ENCODE data around the gene FBXO46.

The FBXO46 gene

DNA sequence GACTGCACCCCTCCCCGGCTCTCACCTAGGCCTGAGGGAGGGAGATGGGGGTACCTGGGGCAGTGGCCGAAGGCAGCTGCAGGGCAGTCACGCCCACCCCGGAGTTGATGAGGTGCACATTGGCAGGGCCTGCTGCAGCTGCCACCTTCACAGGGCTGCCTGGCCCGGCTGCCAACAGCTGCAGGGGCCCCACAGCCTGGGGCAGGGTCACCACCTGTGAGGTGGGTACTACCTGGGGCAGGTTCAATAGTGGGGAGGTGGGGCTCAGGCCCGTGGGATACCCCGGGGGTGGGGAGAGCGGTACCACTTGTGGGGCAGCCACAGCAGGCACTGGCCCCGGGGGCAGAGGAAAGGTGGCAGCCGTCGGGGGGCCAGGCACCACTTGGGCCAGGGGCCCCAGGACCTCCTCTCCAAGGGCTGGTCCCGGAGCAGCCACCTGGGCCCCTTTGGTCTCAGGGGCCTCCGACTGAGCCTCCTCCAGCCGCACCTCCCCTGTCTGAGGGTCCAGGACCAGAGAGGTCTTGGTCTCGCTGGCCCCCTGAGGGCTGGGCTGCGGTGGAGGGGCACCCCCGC lies 35.7 kb upstream of the FBXO46 start:
- TF ChIP-seq, protein P1, sequence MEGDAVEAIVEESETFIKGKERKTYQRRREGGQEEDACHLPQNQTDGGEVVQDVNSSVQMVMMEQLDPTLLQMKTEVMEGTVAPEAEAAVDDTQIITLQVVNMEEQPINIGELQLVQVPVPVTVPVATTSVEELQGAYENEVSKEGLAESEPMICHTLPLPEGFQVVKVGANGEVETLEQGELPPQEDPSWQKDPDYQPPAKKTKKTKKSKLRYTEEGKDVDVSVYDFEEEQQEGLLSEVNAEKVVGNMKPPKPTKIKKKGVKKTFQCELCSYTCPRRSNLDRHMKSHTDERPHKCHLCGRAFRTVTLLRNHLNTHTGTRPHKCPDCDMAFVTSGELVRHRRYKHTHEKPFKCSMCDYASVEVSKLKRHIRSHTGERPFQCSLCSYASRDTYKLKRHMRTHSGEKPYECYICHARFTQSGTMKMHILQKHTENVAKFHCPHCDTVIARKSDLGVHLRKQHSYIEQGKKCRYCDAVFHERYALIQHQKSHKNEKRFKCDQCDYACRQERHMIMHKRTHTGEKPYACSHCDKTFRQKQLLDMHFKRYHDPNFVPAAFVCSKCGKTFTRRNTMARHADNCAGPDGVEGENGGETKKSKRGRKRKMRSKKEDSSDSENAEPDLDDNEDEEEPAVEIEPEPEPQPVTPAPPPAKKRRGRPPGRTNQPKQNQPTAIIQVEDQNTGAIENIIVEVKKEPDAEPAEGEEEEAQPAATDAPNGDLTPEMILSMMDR (IDR thresholded peaks at IDR 0.05; ENCODE audit: control insufficient read depth, extremely low read depth, insufficient read depth) = no peak
- no peak for DNase-seq (ENCODE audit: low read depth)
- H3K4me3 ChIP-seq (ENCODE audit: low read depth, low read length) = no peak overlapping the region; the same call in 1 of the 2 replicates

DNA sequence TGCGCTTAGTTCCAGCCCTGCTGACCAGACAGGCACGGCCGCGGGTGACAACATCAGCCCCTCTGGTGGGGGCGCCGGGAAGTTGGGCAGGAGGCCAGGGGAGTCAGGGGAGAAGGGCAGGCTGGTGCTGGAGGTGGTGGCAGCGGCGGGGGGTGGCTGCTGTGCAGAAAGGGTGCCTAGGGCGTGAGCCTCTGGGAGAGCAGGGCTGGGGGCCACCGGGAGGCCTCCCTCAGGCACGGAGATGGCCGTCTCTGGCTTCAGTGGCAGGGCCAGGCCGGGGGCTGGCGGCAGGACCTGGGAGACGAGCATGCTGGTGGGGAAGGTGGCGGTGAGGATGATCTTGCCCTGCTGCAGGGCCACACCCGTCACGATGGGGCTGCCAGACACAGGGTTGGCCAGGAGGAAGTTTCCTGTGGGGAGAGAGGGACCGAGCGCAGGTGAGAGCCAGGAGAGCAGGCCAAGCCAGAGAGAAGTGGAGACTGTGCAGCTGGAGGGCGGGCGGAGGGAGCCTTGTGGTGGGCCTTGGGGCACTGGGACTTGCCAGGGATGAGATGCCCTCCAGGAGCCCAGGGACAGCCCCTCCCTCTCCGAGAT lies 35.1 kb upstream of the FBXO46 start:
- DNase-seq (ENCODE audit: low read depth) = no peak
- H3K4me3 ChIP-seq (ENCODE audit: low read depth, low read length) = no peak overlapping the region
- TF ChIP-seq, protein P1 (IDR thresholded peaks at IDR 0.05; ENCODE audit: control insufficient read depth, extremely low read depth, insufficient read depth) = no peak

DNA sequence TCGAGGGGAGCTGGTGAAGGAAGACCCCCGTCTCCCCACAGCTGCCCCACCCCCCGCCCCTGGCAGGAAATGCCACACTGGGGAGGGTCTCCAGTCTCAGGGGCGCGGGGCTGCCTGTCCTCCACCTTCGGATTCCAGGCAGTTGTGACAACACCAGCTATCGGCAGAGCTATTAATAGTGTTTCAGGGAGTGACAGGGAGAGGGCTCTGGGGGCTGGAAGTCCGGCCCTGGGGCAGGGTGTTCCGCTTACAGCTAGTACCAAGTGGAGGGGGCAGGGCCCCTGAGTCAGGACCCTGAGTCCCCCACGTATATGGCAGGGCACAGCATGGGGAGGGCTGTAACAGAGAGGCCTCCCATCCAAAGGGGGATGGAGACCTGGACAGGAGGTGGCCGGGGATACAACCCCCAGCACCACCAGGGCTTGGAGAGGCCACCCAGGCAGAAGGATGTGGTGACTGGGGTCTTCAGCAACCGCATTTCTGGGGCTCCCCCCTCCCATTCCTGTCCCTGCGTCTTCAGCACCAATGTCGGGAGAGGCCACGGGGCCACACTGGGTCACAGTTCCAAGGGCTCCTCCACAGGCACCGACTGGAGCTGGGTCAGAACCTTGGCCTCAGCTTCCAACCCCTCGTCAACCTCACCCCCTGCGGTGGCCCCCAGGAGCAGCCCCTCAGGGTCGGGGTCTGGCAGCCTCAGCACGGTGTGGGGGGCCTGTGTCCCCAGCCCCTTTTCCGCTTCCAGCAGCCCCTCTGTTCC lies 34.4 kb upstream of the FBXO46 start:
- no peak for DNase-seq (ENCODE audit: low read depth)
- TF ChIP-seq, protein P1 (IDR thresholded peaks at IDR 0.05; ENCODE audit: control insufficient read depth, extremely low read depth, insufficient read depth) = no peak
- no peak overlapping the region for H3K4me3 ChIP-seq (ENCODE audit: low read depth, low read length)

DNA sequence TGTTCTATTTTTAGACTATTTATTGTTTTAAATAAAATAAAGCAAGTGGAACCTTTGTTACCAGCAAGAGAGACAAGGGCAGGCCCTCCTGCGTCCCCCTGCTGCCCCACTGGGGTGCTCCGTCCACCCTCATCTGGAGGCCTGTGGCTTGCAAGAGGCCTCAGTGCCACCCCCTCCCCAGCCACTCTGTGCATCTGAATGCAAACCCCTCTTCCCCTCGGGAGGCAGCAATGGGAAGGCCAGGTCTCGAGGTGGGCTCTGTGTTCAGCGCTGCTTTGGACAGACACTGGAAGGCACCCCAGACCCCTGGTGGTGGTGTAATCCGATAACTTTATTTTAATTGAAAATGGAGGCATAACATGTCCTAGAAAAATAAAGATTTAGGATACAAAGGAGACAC lies 33.8 kb upstream of the FBXO46 start:
- no peak for DNase-seq (ENCODE audit: low read depth)
- TF ChIP-seq, protein P1 (IDR thresholded peaks at IDR 0.05; ENCODE audit: control insufficient read depth, extremely low read depth, insufficient read depth) = no peak
- H3K4me3 ChIP-seq (ENCODE audit: low read depth, low read length) = no peak overlapping the region

DNA sequence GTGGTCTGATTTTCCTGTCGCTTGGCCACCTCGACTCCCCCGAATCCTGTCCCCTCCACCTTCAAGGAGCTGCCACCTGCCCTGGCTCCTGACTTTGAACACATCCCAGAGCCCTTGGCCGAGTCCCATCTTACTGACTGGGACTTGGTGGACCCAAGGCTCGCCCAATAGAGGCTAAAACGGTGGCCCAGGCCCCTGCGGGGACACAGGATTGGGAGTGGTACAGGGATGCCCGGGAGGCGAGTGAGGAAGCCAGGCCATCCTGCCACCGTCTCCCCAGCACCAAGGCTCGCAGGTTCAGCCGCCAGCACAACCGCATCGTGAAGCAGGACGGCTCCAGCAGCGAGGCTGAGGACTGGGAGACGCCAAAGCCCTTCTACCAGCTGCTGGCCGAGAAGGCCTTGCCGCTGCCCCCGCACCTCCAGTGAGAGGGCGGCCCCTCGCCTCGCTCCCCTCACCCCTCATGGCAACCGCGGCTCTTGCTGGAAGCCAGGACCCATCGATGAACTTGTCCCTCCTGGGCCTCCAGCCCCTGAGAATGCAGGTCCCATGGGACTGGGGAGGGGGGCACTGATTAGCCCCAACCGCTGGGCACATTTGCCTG lies 33.1 kb upstream of the FBXO46 start:
- H3K4me3 ChIP-seq (ENCODE audit: low read depth, low read length) = no peak overlapping the region
- TF ChIP-seq, protein P1 (IDR thresholded peaks at IDR 0.05; ENCODE audit: control insufficient read depth, extremely low read depth, insufficient read depth) = no peak

DNA sequence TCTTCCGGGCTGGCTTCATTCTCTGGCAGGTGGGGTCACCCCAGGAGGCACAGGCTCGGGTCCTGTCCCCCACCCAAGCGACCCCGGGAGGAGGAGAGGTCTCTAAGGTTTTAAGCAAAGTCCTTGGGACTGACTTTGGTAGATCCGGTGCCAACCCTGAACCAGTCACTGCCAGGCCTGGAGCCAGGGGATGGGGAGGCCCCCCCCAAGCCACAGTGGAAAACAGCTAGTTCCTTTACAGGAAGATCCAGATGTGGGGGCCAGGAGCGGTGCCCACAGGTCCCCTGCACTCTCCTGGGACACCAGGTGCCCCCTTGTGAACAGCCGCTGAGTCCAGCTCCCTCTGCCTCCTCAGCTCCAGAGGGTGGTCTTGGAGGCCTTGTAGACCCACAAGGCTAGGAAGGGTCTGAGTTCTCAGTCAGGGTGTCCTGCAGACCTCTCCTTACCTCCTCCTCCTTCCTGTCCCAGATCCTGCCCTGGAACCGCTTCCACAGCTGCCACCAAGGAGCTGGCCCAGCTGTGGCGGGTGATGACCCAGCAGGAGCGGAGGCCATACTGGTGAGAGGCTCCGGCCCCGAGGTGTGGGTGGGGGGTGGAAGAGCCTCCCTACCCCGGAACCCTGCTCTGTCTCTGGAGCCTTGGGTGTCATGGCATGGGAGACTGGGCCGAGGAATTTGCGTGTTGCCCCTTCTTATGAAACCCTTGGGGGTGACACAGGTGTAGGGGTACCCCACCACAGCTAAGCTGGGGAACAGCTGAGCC lies 32.4 kb upstream of the FBXO46 start:
- DNase-seq (ENCODE audit: low read depth) = no peak

More for the DNA sequence above, 33.1 kb upstream of the FBXO46 start:
- DNase-seq (ENCODE audit: low read depth) = no peak

More for the DNA sequence above, 32.4 kb upstream of the FBXO46 start:
- H3K4me3 ChIP-seq (ENCODE audit: low read depth, low read length) = no peak overlapping the region
- TF ChIP-seq, protein P1 (IDR thresholded peaks at IDR 0.05; ENCODE audit: control insufficient read depth, extremely low read depth, insufficient read depth) = no peak
